SKM-1 (cell line): ENCODE results near the gene MMP2.

Experiments used
- DNase-seq: peaks from one replicate; lab custom pipeline; 2025; ENCODE audit not compliant: unreplicated experiment; lab: John Stamatoyannopoulos, UW

The MMP2 gene

GRCh38 chr16:55478827-55479429 lies at the start of gene MMP2:
TSS of gene MMP2 (plus strand) at chr16:55479198. CDS start at chr16:55479480, 282 bp downstream.
- DNase-seq = no peak

- no peak for DNase-seq
Observed at GRCh38 chr16:55433030-55433429, 46.0 kb upstream of the MMP2 start.

DNA sequence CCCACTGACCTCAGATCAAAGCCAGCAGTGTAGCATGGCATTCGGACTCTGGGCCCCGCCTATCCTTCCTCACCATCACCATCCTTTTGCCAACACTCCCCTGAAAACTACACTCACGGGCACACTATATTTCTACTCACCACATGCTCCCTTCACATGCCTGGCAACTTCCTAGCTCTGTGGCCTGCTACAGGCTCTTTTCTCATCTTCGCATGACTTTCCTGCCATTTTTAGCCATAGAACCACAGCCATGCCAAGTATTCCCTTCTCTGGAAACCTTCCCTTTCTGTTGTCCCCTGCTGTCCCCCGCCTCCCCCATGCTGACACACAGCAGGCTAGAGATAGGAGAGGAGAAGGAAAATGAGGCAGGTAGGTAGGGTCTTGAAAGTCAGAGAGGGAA lies 45.5 kb upstream of the MMP2 start:
- no peak for DNase-seq

DNA sequence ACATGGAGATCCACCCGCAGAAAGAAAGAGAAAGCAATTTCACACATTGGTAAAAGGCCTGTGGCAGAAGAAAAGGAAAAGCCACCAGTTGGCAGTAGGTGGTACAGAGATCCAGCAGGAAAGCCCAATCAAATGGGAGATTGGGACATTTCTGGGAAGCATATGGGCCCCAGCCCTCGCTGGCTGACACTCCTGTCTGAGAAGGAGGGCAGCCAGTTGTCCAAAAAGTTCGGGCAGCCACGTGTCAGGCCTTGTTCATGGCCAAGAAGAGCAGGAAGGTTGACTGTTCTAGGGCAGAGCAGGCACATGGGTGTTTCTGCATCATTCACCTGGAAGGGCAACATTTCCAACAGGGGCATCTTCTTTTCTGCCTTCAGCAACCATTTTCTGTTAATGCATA lies 45.0 kb upstream of the MMP2 start:
- DNase-seq = no peak

DNA sequence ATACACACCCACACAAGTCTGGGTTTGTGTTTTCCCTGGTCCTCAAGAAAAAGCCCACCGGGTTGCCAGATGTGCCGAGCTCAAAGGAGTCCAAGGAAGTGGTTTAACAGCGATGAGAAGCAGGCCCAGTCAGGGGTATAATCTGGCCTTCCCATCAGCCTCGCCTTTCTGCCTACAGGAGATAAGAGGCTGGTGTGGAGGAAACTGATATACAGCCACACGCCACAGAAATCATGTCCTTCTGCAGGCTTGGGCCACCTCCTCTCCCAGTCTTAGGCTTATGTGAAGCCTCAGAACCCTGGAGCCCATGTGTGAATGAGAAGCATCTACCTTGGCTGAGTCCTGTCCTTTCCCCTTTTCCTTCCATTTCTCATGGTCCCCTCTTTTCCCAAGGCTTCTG lies 43.6 kb upstream of the MMP2 start:
- peak; percentile 11 for DNase-seq

DNA sequence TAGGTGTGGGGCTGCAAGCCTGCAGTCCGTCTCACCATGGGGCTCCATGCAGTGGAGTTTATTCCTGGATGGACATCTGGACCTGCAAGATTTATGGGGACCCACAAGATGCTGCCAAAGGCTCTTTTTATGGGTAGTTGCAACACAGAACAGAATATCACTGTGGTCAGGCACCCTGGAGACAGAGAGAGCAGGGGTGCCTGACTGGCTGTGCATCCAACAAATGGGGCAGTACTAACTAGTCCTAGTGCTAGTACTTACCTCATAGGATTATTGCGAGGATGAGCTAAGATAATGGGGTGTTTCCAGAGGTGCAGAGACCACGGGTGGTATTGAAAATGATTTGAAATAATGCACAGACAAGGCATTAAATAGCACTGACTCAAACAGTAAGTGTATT lies 42.4 kb upstream of the MMP2 start:
- peak; percentile 40 for DNase-seq

GRCh38 chr16:55437625-55438024 lies 41.4 kb upstream of the MMP2 start:
- peak; percentile 89 for DNase-seq

GRCh38 chr16:55438281-55438680 lies 40.7 kb upstream of the MMP2 start:
- no peak for DNase-seq

GRCh38 chr16:55439101-55439690 lies 39.8 kb upstream of the MMP2 start:
- DNase-seq = no peak

DNA sequence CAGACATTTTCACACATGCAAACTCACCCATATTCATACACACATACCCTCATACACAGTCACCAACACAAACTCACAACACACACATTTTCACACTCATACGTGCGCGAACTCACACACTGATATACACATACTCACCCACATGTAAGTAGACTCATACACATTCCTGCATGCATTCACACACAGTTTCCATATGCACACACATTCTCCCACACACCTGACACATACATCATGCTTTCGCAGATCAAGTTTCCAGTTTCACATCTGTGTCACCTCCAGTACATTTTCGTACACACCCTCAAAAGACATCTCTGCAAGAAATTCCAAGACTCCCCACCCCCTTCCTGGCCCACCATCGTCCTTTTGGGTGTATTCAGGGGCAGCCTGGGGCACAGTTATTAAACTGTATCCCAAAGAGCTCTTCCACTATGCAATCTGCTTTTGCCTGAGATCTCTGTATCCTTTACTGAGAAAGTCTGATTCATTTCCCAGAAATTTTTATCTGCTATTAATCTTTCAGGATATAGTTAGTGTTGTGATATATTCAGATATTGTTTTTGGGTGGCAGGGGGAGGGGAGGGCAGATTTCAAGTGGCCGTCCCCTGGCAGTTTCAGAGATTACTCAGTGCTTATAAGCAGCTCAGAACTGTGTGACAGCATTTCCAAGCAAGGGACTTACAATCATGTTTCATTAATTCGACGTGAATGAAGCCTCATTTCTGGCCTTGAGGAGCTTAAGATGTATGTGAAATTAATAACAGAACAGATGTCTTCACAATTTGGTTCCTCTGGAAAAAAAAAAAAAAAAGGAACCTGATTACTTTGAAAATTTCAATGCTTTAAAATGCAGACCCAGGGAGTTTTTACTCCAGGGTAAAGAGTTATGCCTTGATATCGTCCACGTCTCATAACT lies 35.3 kb upstream of the MMP2 start:
- no peak for DNase-seq

- DNase-seq = peak; percentile 59
Observed at GRCh38 chr16:55444754-55445485, 34.1 kb upstream of the MMP2 start.

DNA sequence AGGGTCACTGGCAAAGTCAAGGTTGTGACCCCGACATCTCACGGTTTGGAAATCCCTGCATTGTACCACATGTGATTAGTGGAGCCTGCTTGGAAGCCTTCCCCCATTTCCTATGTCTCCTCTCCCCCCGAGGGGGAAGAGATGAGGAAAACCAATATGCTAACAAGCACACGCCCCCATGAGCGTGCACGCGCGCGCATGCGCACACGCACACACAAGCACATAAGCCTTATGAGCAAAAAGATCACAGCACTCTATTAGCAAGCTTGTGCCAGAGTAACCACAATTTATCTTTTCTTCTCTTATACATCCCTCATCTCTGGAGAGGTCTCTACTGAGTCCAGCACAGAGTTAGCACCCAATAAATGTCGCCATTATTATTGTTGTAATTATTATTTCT lies 31.8 kb upstream of the MMP2 start:
- DNase-seq = no peak

DNA sequence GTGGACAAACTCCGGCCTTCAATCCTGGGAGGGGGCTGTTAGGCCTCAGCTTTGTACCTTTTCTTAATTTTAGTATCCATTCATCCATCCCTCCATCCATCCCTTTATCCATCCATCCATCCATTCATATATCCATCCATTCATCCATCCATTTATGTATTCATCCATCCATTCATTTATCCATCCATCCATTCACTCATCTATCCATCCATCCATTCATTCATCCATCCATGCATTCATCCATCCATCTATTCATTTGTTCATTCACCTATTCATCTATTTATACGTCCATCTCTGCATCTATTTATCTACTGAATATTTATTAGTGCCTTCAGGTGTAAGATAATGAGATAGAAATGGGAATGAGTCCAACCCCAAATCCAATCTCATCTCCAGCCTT lies 26.0 kb upstream of the MMP2 start:
- no peak for DNase-seq

GRCh38 chr16:55453909-55454308 lies 25.1 kb upstream of the MMP2 start:
- no peak for DNase-seq

DNA sequence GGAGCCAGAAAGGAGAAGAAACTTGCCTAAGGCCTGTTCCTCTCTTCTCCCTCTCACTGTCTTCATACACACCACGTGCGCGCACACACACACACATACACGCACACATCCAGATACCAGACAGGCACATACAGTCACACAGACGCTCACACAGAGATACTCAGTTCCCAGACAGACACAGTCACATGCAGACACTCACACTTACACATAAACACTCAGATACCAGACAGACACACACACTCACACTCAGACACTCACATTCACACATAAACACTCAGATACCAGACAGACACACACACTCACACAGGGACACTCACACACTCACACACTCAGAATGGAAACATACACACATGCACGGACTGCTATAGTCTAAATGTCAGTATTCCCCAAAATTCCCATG lies 24.1 kb upstream of the MMP2 start:
- no peak for DNase-seq

DNA sequence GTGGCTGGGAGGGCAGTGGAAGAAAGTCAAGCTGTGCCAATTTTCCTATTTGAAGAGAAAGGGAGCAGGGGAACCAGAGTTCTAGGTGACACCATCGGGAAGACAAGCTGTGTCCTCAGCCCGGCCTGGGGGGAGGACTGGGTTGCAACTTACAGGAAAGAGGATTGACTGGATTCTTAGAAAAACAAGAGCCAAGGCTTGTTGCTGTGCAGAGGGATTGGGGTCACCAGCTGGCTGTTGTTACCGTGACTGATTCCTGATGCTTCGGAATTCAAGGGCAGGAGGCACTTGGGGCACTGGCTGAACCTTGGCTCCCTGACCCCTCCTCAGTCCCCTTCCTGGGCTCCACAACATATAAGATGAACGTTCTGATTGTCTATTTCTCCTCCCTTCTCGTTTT lies 16.8 kb upstream of the MMP2 start:
- DNase-seq = no peak

- DNase-seq = no peak
Observed at GRCh38 chr16:55464375-55464774, 14.6 kb upstream of the MMP2 start.

- peak; percentile 52 for DNase-seq
Observed at GRCh38 chr16:55465077-55465896, 13.7 kb upstream of the MMP2 start.

GRCh38 chr16:55466209-55466608 lies 12.8 kb upstream of the MMP2 start:
- no peak for DNase-seq

- DNase-seq = no peak
Observed at GRCh38 chr16:55467898-55468297, 11.1 kb upstream of the MMP2 start.
